Breast epithelium (tissue), 3 donors: Measurements from ENCODE around the gene STAM2.

Source experiments
- CTCF ChIP-seq, 3 donors: fragments of 450-650 bp; IDR thresholded peaks; one replicate each; pipeline ENCODE4 v1.5.1; 2016 to 2017; ENCODE audit warnings: antibody characterized with exemption in 3 of 3, mild to moderate bottlenecking in 3 of 3, moderate library complexity in 3 of 3
- POLR2A ChIP-seq: fragments of 450-650 bp; IDR thresholded peaks from one replicate; pipeline ENCODE4 v1.6.1; 2016; ENCODE audit warnings: antibody characterized with exemption, mild to moderate bottlenecking, moderate library complexity

GRCh38 chr2:152100961-152101360 lies 74.6 kb downstream of the STAM2 start:
- TF ChIP-seq CTCF (IDR thresholded peaks at IDR 0.05) = no peak
- TF ChIP-seq POLR2A = no peak
